ENCODE measurements around the gene VSTM2L.
A peak's percentile ranks its signal among the peaks of the same experiment; 100 is the strongest.

The VSTM2L gene

GRCh38 chr20:37899105-37900045 is 3.6 kb upstream of the VSTM2L start:
- H3K4me3 ChIP-seq (ENCODE audit: low read depth, low read length) = no peak overlapping the region

GRCh38 chr20:37901240-37901639 is 1.7 kb upstream of the VSTM2L start:
- H3K4me3 ChIP-seq (ENCODE audit: low read depth, low read length) = no peak overlapping the region

GRCh38 chr20:37901654-37902503 is 1.0 kb upstream of the VSTM2L start:
- H3K4me3 ChIP-seq (ENCODE audit: low read depth, low read length) = no peak overlapping the region

DNA sequence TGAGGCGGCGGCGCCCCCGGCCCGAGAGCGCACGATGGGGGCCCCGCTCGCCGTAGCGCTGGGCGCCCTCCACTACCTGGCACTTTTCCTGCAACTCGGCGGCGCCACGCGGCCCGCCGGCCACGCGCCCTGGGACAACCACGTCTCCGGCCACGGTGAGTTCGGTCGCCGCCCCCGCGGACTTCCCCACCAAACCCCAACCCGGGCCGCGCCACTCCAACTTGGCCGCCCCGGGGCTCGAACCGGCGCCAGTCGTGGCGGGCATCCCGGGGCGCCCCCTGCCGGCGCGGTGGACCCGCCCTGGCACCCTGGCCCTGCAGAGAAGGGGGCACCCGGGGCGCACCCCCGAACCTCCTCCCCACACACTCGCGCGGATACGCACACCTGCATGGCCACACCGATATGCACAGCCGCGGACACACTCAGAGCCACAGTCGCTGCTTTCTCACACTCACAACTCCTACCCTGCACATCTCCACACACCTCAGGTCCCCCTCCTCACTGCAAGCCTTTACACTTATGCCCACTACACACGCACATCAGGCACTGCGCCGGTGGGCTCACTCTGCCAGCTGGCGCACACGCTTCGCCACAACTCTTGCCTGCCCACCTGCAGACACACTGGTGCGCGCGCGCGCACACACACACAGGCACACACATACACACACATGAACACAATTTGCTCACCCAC is 535 bp downstream of the VSTM2L start:
- H3K4me3 ChIP-seq (ENCODE audit: low read depth, low read length) = peak overlapping the region; percentile 37

GRCh38 chr20:37904008-37904642 is 1.2 kb downstream of the VSTM2L start:
- no peak overlapping the region for H3K4me3 ChIP-seq (ENCODE audit: low read depth, low read length)

DNA sequence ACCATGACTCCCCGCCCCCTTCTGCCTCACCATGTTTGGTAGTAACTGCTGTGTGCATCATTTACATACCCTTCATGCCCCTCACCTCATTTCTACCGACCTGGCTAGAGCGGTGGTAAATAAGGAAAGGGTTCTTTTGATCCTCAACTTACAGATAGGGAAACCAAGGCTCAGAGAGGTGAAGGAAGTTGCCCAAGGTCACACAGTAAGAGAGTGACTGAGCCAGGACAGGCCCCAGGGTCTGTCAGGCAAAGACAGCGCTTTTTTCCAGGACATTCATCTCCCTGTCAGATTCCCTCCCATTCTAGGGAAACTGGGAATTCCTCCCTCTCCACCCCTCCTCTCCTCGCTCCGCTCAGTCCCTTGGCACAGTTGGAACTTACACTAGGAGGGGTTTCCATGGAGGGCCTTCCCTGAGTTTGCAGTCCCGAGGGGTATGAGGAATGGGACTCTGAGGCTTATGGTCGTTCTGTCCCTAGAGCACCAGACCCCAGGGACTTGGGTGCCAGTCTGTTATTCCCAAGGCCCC is 2.0 kb downstream of the VSTM2L start:
- H3K4me3 ChIP-seq (ENCODE audit: low read depth, low read length) = no peak overlapping the region

DNA sequence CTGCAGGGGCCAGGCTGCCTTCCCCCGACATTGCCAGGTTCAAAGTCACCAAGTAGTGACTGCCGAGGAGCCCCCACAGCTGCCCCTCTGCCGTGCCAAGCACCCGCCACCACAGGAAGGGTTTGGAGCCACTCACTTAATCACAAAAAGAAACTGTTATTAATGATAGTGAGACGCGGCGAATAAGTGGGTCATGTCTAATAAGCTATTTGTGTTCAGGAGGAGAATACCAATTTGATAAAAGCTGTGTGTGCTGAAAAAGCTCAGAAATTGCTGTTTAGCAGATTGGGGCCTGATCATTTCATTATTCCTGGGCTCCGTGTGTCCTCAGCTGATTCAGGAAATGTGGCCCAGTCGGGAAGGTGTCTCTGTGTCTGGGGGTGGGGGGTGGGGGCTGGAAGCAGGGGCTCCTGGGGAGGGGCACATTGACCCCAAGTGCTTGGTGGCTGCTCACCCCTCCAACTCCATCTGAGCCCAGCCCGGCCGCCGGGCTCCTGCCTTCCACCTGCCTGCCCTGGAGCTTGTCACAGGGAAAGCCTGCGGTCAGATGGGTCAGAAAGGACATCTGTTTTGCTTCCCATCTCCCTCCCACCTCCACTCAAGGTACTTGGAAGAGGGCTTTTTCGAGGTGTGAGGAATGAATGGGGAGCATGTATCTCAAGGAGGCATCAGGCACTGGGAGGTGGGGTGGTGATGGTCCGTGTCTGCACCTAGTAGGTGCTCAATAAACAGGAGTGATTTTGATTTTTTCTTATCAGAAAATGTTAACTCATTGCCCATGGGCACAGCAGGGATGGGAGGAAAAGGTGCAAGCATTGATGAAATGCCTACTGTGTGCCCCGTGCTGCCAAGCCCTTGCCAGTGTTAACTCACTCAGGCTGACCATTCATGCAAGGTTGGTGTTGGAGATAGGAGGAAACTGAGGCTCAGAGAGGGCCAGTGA is 3.0 kb downstream of the VSTM2L start:
- H3K4me3 ChIP-seq (ENCODE audit: low read depth, low read length) = no peak overlapping the region

- H3K4me3 ChIP-seq (ENCODE audit: low read depth, low read length) = no peak overlapping the region
Measured at GRCh38 chr20:37907330-37907676, 4.4 kb downstream of the VSTM2L start.

GRCh38 chr20:37907677-37908401 is 4.9 kb downstream of the VSTM2L start:
- no peak overlapping the region for H3K4me3 ChIP-seq (ENCODE audit: low read depth, low read length)

DNA sequence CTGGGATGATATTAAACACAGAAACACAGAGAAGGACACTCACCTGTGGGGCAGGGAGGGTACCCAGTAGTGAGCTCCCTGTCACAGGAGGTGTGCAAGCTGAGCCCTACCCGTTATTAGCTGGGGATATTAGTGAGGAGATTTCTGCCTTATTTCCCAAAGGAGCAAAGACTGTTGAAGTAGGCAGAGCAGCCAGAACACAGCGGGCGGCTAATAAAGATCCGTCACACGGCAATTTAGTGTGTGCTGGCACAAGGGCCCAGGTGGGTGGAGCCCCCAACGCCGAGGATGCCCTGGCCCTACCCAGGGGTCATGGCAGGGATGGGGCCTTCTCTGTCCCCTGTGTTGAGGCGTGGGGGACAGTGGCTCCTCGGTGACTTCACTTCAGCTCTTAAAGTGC is 8.3 kb downstream of the VSTM2L start:
- no peak overlapping the region for H3K4me3 ChIP-seq (ENCODE audit: low read depth, low read length)

GRCh38 chr20:37911838-37912281 is 8.9 kb downstream of the VSTM2L start:
- H3K4me3 ChIP-seq (ENCODE audit: low read depth, low read length) = no peak overlapping the region

- no peak overlapping the region for H3K4me3 ChIP-seq (ENCODE audit: low read depth, low read length)
Measured at GRCh38 chr20:37912874-37913273, 9.9 kb downstream of the VSTM2L start.

DNA sequence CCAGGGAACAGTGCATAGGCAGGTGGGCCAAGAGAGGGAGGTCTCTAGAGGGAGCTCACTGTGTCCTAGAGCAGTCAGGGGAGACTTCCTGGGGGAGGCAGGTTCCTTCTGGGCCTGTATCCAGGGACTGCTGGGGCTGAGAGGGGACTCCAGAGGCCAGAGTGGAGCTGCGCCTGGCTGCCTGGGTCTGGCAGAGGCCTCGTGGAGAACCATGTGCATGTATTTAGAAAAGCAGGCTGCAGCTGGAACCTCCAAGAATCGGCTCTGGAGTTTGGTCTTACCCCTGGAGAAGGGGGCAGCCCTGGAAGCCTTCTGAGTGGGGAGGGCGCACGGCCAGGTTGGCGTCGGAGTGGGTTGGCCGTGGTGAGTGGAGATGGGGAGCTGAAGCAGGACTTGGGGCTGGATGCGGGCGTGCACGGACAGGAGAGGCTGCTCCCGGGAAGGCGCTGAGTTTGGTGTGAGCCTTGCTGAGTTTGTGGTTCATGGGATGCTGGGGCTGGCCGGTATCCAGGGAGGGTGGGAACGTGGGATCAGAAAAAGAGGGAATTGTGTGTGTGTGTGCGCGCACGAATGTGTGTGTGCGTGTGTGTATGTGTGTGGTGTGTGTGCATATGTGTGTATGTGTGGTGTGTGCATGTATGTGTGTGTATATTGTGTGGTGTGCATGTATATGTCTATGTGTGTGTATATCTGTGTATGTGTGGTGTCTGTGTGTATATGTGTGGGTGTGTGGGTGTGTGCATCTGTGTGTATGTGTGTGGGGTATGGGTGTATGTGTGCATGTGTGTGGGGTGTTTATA is 10.8 kb downstream of the VSTM2L start:
- H3K4me3 ChIP-seq (ENCODE audit: low read depth, low read length) = no peak overlapping the region

- peak overlapping the region; percentile 28 for H3K4me3 ChIP-seq (ENCODE audit: low read depth, low read length)
Measured at GRCh38 chr20:37914367-37914671, 11.4 kb downstream of the VSTM2L start.

- peak overlapping the region; percentile 28 for H3K4me3 ChIP-seq (ENCODE audit: low read depth, low read length)
Measured at GRCh38 chr20:37914672-37915433, 11.9 kb downstream of the VSTM2L start.

DNA sequence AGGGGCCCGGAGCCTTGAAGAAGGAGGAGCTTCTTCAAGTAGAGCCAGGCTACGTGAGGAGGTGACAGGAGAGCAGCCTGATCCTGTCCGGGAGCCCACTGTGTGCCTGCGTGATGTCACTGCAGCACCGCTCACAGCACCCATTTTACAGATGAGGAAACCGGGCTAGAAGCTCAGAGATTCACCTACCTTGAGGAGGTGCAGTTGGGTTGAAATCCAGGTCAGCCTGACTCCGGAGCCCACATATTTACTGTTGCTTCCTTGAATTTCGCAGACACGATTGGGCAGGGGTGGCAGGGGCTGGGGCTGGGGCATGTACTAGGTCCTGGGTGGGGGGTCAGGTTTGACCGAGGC is 12.5 kb downstream of the VSTM2L start:
- H3K4me3 ChIP-seq (ENCODE audit: low read depth, low read length) = peak overlapping the region; percentile 28

DNA sequence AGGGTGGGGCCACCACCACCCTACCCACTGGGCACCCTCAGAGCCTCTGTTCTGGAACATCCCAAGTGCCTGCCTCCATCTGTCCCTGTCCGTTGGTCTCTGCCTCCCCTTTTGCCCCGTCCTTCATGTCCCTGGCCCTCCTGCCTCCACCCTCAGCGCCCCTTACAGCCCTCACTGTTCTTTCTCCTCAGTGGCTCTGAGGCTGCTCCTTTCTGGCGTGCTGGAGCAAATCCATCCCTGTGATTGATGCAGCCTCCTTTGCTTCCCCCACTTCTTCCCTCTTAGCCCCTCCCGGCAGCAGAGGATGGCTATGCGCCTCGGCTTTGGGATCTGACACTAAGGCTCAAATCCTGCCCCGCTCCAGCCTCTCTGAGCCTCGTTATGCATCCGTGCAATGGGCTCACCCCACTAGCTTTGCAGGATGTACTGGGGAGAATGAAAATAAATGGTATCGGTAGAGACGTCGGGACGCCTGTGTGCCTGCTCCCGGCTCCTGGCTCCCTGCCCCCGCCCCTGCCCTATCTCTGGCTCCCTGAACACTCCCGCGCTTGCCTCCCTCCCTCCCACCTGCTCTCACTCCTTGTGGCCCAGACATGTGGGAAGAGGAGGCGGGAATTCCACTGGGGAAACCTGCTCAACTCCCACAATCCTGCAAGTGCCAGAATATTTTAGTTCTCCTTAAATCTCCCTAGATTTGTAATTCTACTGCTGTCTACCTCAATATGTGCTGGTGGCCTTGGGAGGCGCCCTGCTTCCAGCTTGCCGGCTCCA is 13.1 kb downstream of the VSTM2L start:
- peak overlapping the region; percentile 38 for H3K4me3 ChIP-seq (ENCODE audit: low read depth, low read length)

Measured in iPS-11a (cell line).